ENCODE data around the gene CASP9. TPM values are rescaled to one million over a fixed set of nuclear protein-coding genes. Genes with fewer than 3 reads are reported as not detected.
"Not testable (repeated sequence)": the region's sequence is repeated elsewhere in the genome, so short reads cannot be mapped to it uniquely, and the experiment has no call there.

The CASP9 gene
- polyA plus RNA-seq, 2 donors = 10.3 to 10.4 TPM

- H3K27me3 ChIP-seq (ENCODE audit: control insufficient read depth in 1 of 2, insufficient read depth in 2 of 2, low read length in 2 of 2) = no peaks in the 10 kb centered on the region
- WGBS, 2 donors = 77 to 83% methylated on average over 5 of the region's 5 CpGs
- H3K36me3 ChIP-seq (ENCODE audit: control insufficient read depth in 2 of 2, insufficient read depth in 2 of 2, low read length in 1 of 2) = no peaks in the 10 kb centered on the region
- H3K9me3 ChIP-seq (ENCODE audit: control insufficient read depth in 2 of 2, insufficient read depth in 1 of 2, low read depth in 1 of 2, low read length in 1 of 2) = no peaks in the 10 kb centered on the region
- H3K4me1 ChIP-seq (ENCODE audit: control insufficient read depth in 2 of 2, insufficient read depth in 2 of 2, low read length in 1 of 2) = peaks cover 0 to 3% of the 10 kb centered on the region in 2 donors
- no peak within 1 kb of the TSS for H3K27ac ChIP-seq (ENCODE audit: low read depth in 2 of 2, low read length in 1 of 2)
- no peak within 1 kb of the TSS for H3K4me3 ChIP-seq (ENCODE audit: low read depth in 1 of 2, low read length in 2 of 2)
Observed at GRCh38 chr1:15475752-15476314, 48.2 kb downstream of the CASP9 start, which contains the start of gene CELA2B. CELA2B (plus strand) TSS chr1:15476104; CDS start chr1:15476126, 22 bp downstream.

- no peaks in the 10 kb centered on the region for H3K9me3 ChIP-seq (ENCODE audit: control insufficient read depth in 2 of 2, insufficient read depth in 1 of 2, low read depth in 1 of 2, low read length in 1 of 2)
- H3K27ac ChIP-seq (ENCODE audit: low read depth in 2 of 2, low read length in 1 of 2) = no peak overlapping the region
- no peaks in the 10 kb centered on the region for H3K4me1 ChIP-seq (ENCODE audit: control insufficient read depth in 2 of 2, insufficient read depth in 2 of 2, low read length in 1 of 2)
- no peak overlapping the region for H3K4me3 ChIP-seq (ENCODE audit: low read depth in 1 of 2, low read length in 2 of 2)
- no peaks in the 10 kb centered on the region for H3K27me3 ChIP-seq (ENCODE audit: control insufficient read depth in 1 of 2, insufficient read depth in 2 of 2, low read length in 2 of 2)
- H3K36me3 ChIP-seq (ENCODE audit: control insufficient read depth in 2 of 2, insufficient read depth in 2 of 2, low read length in 1 of 2) = no peaks in the 10 kb centered on the region
- 79 to 90% methylated on average over 11 of the region's 11 CpGs for WGBS, 2 donors
Observed at GRCh38 chr1:15472587-15472986, 51.4 kb downstream of the CASP9 start.

GRCh38 chr1:15471723-15472122 lies 52.3 kb downstream of the CASP9 start:
- not testable (repeated sequence) for H3K9me3 ChIP-seq (ENCODE audit: control insufficient read depth in 2 of 2, insufficient read depth in 1 of 2, low read depth in 1 of 2, low read length in 1 of 2); H3K36me3 ChIP-seq (ENCODE audit: control insufficient read depth in 2 of 2, insufficient read depth in 2 of 2, low read length in 1 of 2); H3K4me1 ChIP-seq (ENCODE audit: control insufficient read depth in 2 of 2, insufficient read depth in 2 of 2, low read length in 1 of 2); H3K4me3 ChIP-seq (ENCODE audit: low read depth in 1 of 2, low read length in 2 of 2); H3K27ac ChIP-seq (ENCODE audit: low read depth in 2 of 2, low read length in 1 of 2); H3K27me3 ChIP-seq (ENCODE audit: control insufficient read depth in 1 of 2, insufficient read depth in 2 of 2, low read length in 2 of 2)
- 67 to 86% methylated on average over 6 of the region's 6 CpGs for WGBS, 2 donors

DNA sequence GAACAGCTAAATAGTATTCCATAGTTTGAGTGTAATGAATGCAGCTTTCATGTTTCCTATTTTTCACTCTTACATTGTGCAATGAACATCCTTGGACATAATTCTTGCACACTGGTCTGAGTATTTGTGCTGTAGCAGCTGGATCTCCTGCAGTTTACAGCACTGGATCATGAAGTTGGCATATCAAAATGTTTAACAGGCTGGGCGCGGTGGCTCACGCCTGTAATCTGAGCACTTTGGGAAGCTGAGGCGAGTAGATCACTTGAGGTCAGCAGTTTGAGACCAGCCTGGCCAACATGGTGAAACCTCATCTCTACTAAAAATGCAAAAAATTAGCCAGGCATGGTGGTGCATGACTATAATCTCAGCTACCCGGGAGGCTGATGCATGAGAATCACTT lies 52.9 kb downstream of the CASP9 start:
- not testable (repeated sequence) for H3K36me3 ChIP-seq (ENCODE audit: control insufficient read depth in 2 of 2, insufficient read depth in 2 of 2, low read length in 1 of 2); H3K9me3 ChIP-seq (ENCODE audit: control insufficient read depth in 2 of 2, insufficient read depth in 1 of 2, low read depth in 1 of 2, low read length in 1 of 2); H3K27me3 ChIP-seq (ENCODE audit: control insufficient read depth in 1 of 2, insufficient read depth in 2 of 2, low read length in 2 of 2); H3K27ac ChIP-seq (ENCODE audit: low read depth in 2 of 2, low read length in 1 of 2); H3K4me3 ChIP-seq (ENCODE audit: low read depth in 1 of 2, low read length in 2 of 2); H3K4me1 ChIP-seq (ENCODE audit: control insufficient read depth in 2 of 2, insufficient read depth in 2 of 2, low read length in 1 of 2)
- WGBS, 2 donors = 76 to 94% methylated on average over 5 of the region's 5 CpGs

DNA sequence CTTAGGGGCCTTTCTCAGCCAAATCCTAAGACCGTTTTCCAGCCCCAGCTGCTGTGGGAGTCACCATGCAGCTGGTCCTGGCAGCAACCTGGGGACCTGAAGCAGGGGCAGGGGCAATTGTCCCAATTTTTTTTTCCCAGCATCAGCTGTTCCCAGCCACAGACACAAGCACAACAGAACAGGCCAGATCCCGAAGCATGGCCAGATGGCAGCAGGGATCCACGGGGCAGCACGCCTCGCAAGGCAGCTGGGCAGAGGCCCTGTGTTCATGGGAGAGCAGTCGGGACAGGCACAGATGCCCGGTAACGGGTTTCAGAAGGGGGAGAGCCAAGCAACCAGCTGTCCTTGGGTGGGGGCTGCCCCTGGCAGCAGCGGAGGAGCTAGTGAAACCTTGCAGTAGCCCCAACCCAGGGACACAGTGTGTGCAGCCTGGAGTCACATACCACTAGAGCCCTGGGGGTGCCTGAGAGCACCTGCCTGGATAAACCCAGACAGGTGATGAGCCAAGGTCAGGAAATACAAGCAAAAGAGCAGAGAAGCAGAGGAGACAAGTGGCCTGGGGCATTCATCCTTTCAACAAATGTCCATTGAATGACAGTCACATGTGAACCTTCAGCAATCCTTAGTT lies 54.1 kb downstream of the CASP9 start:
- H3K36me3 ChIP-seq (ENCODE audit: control insufficient read depth in 2 of 2, insufficient read depth in 2 of 2, low read length in 1 of 2); H3K27ac ChIP-seq (ENCODE audit: low read depth in 2 of 2, low read length in 1 of 2); H3K9me3 ChIP-seq (ENCODE audit: control insufficient read depth in 2 of 2, insufficient read depth in 1 of 2, low read depth in 1 of 2, low read length in 1 of 2); H3K4me1 ChIP-seq (ENCODE audit: control insufficient read depth in 2 of 2, insufficient read depth in 2 of 2, low read length in 1 of 2); H3K27me3 ChIP-seq (ENCODE audit: control insufficient read depth in 1 of 2, insufficient read depth in 2 of 2, low read length in 2 of 2); H3K4me3 ChIP-seq (ENCODE audit: low read depth in 1 of 2, low read length in 2 of 2): not testable (repeated sequence)
- WGBS, 2 donors = 49 to 52% methylated on average over 9 of the region's 9 CpGs

DNA sequence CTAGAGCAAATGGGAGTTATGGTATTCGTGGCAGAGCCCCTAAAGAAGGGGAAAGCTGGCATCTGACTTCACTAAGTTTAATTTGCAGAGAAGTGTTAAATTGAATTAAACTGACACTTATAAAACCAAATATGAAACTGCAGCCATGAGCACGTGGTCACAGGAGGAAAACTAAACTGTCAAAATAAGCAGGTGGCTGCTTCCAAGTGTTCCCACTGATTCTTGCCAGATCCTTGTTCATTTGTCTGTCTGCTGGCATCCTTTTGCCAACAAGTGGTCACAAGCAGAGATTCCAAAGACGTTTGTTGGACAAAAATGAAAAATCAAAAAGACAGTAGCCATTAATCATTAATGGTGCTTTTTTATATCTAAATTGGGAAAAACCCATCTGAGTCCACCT lies 54.7 kb downstream of the CASP9 start:
- H3K9me3 ChIP-seq (ENCODE audit: control insufficient read depth in 2 of 2, insufficient read depth in 1 of 2, low read depth in 1 of 2, low read length in 1 of 2) = no peaks in the 10 kb centered on the region

DNA sequence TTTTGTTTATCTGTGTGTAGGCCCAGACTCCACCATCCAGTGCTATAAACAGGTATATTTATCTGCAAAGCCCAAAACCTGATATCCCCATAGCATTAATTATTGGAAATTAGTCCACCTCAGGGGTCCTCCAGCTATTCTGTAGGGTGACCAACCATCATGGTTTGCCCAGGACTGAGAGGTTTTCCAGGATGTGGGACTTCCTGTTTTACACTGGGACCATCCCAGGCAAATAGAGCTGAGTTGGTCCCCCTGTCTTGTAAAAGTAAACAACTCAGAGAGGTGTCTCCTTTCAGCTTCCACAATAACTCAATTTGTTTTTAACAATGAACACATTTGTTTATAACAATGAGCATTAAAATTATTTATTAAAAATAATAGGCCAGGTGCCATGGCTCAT lies 55.9 kb downstream of the CASP9 start:
- H3K27me3 ChIP-seq (ENCODE audit: control insufficient read depth in 1 of 2, insufficient read depth in 2 of 2, low read length in 2 of 2) = no peaks in the 10 kb centered on the region
- no peaks in the 10 kb centered on the region for H3K9me3 ChIP-seq (ENCODE audit: control insufficient read depth in 2 of 2, insufficient read depth in 1 of 2, low read depth in 1 of 2, low read length in 1 of 2)
- H3K36me3 ChIP-seq (ENCODE audit: control insufficient read depth in 2 of 2, insufficient read depth in 2 of 2, low read length in 1 of 2) = no peaks in the 10 kb centered on the region

More for the DNA sequence above, 54.7 kb downstream of the CASP9 start:
- H3K27ac ChIP-seq (ENCODE audit: low read depth in 2 of 2, low read length in 1 of 2) = no peak overlapping the region
- no peaks in the 10 kb centered on the region for H3K27me3 ChIP-seq (ENCODE audit: control insufficient read depth in 1 of 2, insufficient read depth in 2 of 2, low read length in 2 of 2)
- no peak overlapping the region for H3K4me3 ChIP-seq (ENCODE audit: low read depth in 1 of 2, low read length in 2 of 2)
- WGBS, 2 donors = 30 to 34% methylated on average over 3 of the region's 3 CpGs
- H3K4me1 ChIP-seq (ENCODE audit: control insufficient read depth in 2 of 2, insufficient read depth in 2 of 2, low read length in 1 of 2) = peaks cover 0 to 6% of the 10 kb centered on the region in 2 donors
- no peaks in the 10 kb centered on the region for H3K36me3 ChIP-seq (ENCODE audit: control insufficient read depth in 2 of 2, insufficient read depth in 2 of 2, low read length in 1 of 2)

GRCh38 chr1:15466955-15467625 lies 56.9 kb downstream of the CASP9 start:
- WGBS, 2 donors = 82% methylated on average over 21 to 22 of the region's 22 CpGs
- H3K27ac ChIP-seq (ENCODE audit: low read depth in 2 of 2, low read length in 1 of 2); H3K4me1 ChIP-seq (ENCODE audit: control insufficient read depth in 2 of 2, insufficient read depth in 2 of 2, low read length in 1 of 2); H3K4me3 ChIP-seq (ENCODE audit: low read depth in 1 of 2, low read length in 2 of 2); H3K9me3 ChIP-seq (ENCODE audit: control insufficient read depth in 2 of 2, insufficient read depth in 1 of 2, low read depth in 1 of 2, low read length in 1 of 2); H3K36me3 ChIP-seq (ENCODE audit: control insufficient read depth in 2 of 2, insufficient read depth in 2 of 2, low read length in 1 of 2); H3K27me3 ChIP-seq (ENCODE audit: control insufficient read depth in 1 of 2, insufficient read depth in 2 of 2, low read length in 2 of 2): not testable (repeated sequence)

More for the DNA sequence above, 55.9 kb downstream of the CASP9 start:
- Histone ChIP-seq H3K27ac (ENCODE audit: low read depth in 2 of 2, low read length in 1 of 2) (no peak overlapping the region), H3K4me1 (ENCODE audit: control insufficient read depth in 2 of 2, insufficient read depth in 2 of 2, low read length in 1 of 2) (peaks cover 0 to 8% of the 10 kb centered on the region in 2 donors), H3K4me3 (ENCODE audit: low read depth in 1 of 2, low read length in 2 of 2) (no peak overlapping the region)

DNA sequence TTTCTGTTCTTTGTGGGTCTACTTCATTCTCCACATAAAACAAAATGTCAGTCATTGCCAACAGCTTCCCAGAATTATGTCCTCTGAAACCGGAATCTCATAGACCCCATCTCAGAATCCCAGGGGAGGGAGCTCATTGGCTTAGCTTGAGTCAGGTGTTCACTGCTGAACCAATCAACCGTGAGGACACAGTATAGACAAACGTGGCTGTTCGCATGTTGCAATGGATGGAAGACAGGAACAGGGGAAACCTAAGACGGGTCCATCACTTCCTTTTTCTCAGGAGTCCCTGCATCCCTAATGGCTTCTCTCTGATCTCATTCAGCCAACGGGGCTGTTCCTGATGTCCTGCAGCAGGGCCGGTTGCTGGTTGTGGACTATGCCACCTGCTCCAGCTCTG lies 58.3 kb downstream of the CASP9 start:
- peaks cover 0 to 8% of the 10 kb centered on the region in 2 donors for H3K4me1 ChIP-seq (ENCODE audit: control insufficient read depth in 2 of 2, insufficient read depth in 2 of 2, low read length in 1 of 2)
- no peaks in the 10 kb centered on the region for H3K27me3 ChIP-seq (ENCODE audit: control insufficient read depth in 1 of 2, insufficient read depth in 2 of 2, low read length in 2 of 2)
- H3K27ac ChIP-seq (ENCODE audit: low read depth in 2 of 2, low read length in 1 of 2) = no peak overlapping the region
- no peaks in the 10 kb centered on the region for H3K9me3 ChIP-seq (ENCODE audit: control insufficient read depth in 2 of 2, insufficient read depth in 1 of 2, low read depth in 1 of 2, low read length in 1 of 2)
- no peaks in the 10 kb centered on the region for H3K36me3 ChIP-seq (ENCODE audit: control insufficient read depth in 2 of 2, insufficient read depth in 2 of 2, low read length in 1 of 2)
- 74 to 83% methylated on average over 7 of the region's 7 CpGs for WGBS, 2 donors
- no peak overlapping the region for H3K4me3 ChIP-seq (ENCODE audit: low read depth in 1 of 2, low read length in 2 of 2)

- 83 to 84% methylated on average over 5 of the region's 5 CpGs for WGBS, 2 donors
- H3K9me3 ChIP-seq (ENCODE audit: control insufficient read depth in 2 of 2, insufficient read depth in 1 of 2, low read depth in 1 of 2, low read length in 1 of 2); H3K27me3 ChIP-seq (ENCODE audit: control insufficient read depth in 1 of 2, insufficient read depth in 2 of 2, low read length in 2 of 2); H3K4me1 ChIP-seq (ENCODE audit: control insufficient read depth in 2 of 2, insufficient read depth in 2 of 2, low read length in 1 of 2); H3K36me3 ChIP-seq (ENCODE audit: control insufficient read depth in 2 of 2, insufficient read depth in 2 of 2, low read length in 1 of 2); H3K4me3 ChIP-seq (ENCODE audit: low read depth in 1 of 2, low read length in 2 of 2); H3K27ac ChIP-seq (ENCODE audit: low read depth in 2 of 2, low read length in 1 of 2): not testable (repeated sequence)
Observed at GRCh38 chr1:15463926-15464322, 60.1 kb downstream of the CASP9 start.
